Gastroesophageal sphincter (tissue), 3 donors: ENCODE measurements around the gene AIRE.

ENCODE experiments used
- POLR2A ChIP-seq, 2 donors: fragments of 450-650 bp; IDR thresholded peaks; one replicate each; pipeline ENCODE4 v1.6.1; 2017; ENCODE audit warnings: antibody characterized with exemption in 2 of 2, mild to moderate bottlenecking in 2 of 2, moderate library complexity in 1 of 2
- POLR2AphosphoS5 ChIP-seq: sonication (generic); formaldehyde crosslinking; IDR thresholded peaks from one replicate; pipeline ENCODE4 v1.6.1; 2017; ENCODE audit warnings: antibody characterized with exemption
- TF ChIP-seq, protein P1 (sequence below), 4 experiments: fragments of 200-600 bp in 2 of 4; fragments of 450-650 bp in 2 of 4; sonication (generic) in 1 of 4; IDR thresholded peaks; one replicate each; pipeline ENCODE4 v1.5.1; 2017 to 2019; ENCODE audit warnings: antibody characterized with exemption in 4 of 4, mild to moderate bottlenecking in 2 of 4, moderate library complexity in 2 of 4

DNA sequence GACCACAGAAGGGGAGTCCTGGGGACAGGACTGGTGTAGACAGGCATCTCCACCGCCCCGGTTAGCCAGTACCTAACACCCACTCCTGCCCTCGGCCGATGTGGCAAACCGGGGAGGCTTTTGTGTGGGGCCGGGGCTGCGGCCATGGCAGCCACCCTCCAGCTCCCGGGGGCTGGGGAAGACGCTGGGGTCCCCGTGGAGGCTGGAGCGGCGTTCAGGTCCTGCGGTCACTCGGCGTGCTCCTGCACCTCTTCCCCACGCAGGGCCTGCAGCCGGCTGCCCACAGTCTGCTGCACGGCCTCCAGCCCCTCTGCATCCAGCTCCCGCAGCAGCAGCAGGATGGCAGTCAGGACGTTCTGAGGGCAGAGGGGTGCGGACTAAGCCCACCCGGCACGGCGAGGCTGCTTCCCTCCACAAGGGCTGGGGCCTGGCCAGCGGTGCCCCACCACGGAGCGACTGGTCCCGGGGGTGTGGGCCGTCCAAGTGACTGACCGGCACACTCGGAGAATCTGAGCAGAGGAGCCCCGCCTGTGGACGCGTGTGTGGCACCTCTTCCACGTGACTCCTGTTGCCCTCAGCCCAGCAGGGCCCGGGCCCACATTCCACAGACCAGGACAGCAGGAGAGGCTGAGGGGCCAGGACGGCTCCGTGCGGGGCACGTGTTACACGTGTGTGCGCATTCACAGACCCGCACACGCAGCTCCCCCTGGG is 44.5 kb downstream of the AIRE start:
- TF ChIP-seq, protein P1, sequence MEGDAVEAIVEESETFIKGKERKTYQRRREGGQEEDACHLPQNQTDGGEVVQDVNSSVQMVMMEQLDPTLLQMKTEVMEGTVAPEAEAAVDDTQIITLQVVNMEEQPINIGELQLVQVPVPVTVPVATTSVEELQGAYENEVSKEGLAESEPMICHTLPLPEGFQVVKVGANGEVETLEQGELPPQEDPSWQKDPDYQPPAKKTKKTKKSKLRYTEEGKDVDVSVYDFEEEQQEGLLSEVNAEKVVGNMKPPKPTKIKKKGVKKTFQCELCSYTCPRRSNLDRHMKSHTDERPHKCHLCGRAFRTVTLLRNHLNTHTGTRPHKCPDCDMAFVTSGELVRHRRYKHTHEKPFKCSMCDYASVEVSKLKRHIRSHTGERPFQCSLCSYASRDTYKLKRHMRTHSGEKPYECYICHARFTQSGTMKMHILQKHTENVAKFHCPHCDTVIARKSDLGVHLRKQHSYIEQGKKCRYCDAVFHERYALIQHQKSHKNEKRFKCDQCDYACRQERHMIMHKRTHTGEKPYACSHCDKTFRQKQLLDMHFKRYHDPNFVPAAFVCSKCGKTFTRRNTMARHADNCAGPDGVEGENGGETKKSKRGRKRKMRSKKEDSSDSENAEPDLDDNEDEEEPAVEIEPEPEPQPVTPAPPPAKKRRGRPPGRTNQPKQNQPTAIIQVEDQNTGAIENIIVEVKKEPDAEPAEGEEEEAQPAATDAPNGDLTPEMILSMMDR (IDR thresholded peaks at IDR 0.05), result no peak
- TF ChIP-seq POLR2A (IDR thresholded peaks at IDR 0.05), result no peak
- TF ChIP-seq POLR2AphosphoS5, result no peak
